Measurements from ENCODE around the gene CD8B.

The CD8B gene

DNA sequence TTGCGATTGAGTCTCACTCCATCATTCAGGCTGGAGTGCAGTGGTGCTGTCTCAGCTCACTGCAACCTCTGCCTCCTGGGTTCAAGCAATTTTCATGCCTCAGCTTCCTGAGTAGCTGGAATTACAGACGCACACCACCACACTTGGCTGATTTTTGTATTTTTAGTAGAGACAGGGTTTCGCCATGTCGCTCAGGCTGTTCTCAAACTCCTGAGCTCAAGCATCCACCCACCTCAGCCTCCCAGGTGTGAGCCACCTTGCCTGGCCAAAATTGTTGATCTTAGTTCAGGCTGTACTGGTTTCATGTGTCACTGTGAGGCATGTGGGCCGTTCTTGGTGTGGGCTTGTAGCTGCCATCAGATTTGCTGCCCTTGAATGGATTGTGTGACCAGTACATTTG lies 89.1 kb downstream of the CD8B start:
- DNase-seq: no peak

DNA sequence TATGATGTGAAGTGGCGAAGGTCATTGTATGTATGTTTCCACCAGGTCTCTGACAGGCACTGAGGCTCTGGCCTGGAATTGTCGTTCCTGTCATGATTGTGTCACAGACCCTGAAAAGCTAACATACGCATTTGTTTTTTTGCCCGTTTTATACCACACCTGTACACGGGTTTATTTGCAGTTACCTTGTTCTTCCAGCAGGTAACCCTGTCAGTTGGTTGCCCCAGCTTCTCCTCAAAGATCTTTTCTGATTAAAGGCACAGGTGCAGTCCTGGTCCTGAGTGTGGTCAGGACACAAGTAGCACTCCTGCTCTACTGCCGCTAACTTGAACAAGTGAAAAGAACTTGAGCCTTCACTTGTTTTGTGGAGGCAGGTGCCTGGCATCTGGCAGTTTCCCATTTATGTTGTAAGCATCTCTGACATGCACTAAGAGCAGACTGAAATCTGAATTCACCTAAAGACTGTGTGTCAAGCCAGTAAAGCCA lies 90.8 kb downstream of the CD8B start:
- DNase-seq: no peak

DNA sequence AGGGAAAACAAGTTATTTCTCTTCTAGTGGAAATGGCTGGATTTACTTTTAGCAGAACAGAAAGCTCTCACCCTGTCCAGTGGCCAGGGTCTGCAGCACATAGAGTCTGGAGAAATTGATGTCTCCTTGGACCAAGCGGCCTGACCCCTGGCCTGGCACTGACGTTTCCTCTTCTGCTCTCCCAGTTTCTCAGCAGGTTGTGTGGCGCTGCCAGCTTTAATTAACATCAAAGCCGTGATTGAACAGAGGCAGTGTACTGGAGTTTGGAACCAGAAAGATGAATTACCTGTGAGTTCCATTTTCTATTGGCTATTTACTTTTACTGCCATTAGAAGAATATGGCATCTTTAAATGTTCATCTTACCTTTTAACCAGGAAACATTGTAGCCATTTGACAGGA lies 91.8 kb downstream of the CD8B start:
- DNase-seq: no peak

DNA sequence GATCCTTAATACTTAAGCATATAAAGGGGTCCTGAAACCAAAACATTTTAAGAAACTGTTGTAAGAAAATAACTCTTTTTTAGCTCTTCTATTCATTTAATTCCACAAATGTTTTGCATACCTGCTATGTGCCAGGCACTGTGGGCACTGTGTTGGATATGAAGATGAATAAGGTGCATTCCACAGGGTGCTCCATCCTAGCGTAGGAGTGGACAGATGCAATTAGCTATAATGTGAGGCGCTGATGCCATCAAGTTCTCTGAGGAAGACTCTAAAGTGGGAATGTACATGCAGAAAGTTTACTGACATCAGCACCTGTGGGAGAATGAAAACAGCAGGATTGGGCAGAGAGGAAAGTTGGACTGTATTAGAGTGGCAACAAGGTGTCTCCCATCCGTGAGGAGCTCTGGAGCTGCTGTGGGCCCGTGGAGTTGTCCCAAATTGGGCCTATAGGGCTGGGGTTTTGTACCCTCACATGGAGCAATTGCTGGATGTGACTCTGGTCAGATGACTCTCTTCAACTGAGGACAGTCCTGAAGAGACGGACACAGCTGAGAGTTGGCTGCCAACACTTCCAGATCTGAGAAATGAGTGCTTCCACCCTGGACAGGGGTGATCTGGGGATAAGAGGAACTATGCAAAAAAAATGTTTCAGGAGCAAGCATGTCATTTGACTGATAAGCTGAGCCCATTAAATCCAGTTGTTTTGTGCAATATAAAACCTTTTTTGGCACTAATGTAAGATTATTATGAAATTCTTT lies 93.3 kb downstream of the CD8B start:
- DNase-seq: no peak

Data from right kidney (tissue), 1 donor.